ENCODE measurements around the gene GALR3.
A peak's percentile ranks its signal among the peaks of the same experiment; 100 is the strongest.

Gene GALR3

DNA sequence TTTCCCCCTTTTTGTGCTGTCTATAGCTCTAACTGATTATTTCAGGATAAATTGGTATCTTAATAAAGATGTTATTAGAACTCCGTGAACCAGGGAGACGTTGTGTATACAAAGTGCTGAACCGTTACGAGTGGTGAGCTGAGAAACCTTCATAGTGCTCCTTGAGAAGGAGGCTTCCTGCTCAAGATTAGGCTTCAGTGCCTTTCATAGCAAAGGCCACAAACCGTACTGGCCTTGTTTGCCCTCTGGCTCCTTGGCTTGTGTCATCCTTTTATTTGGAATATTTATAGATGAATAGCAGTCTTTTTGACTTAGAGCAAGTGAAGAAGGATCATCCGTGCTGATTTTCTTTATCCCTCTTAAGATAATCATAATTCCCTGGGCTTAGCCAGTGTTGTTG is 42.3 kb downstream of the GALR3 start:
- no peak overlapping the region for H3K4me3 ChIP-seq (ENCODE audit: control insufficient read depth, low read depth, low read length)
- no peak for DNase-seq (ENCODE audit: low read depth)
- TF ChIP-seq, protein P1, sequence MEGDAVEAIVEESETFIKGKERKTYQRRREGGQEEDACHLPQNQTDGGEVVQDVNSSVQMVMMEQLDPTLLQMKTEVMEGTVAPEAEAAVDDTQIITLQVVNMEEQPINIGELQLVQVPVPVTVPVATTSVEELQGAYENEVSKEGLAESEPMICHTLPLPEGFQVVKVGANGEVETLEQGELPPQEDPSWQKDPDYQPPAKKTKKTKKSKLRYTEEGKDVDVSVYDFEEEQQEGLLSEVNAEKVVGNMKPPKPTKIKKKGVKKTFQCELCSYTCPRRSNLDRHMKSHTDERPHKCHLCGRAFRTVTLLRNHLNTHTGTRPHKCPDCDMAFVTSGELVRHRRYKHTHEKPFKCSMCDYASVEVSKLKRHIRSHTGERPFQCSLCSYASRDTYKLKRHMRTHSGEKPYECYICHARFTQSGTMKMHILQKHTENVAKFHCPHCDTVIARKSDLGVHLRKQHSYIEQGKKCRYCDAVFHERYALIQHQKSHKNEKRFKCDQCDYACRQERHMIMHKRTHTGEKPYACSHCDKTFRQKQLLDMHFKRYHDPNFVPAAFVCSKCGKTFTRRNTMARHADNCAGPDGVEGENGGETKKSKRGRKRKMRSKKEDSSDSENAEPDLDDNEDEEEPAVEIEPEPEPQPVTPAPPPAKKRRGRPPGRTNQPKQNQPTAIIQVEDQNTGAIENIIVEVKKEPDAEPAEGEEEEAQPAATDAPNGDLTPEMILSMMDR (conservative IDR thresholded peaks at IDR 0.05; ENCODE audit: control insufficient read depth, insufficient read depth, low read depth, low read length): no peak

DNA sequence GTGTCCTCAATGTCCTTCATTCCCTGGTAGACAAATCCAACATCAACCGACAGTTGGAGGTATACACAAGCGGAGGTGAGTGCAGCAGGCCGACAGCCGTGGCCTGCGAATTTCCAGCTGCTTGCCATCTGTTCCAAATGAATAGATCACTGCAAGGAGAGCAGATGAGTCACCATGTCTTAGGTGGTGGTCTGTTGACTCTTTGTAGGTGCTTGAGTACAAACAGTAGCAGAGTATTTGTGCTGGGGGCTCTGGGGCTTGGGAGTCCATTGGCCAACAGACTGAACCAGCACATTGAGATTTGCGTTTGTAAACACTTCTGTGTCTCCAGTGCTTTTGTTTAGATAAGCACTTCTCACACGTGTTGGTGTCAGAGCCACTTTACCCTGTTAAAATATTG is 47.1 kb downstream of the GALR3 start:
- DNase-seq (ENCODE audit: low read depth): peak; percentile 64

More for the DNA sequence above, 47.1 kb downstream of the GALR3 start:
- H3K4me3 ChIP-seq (ENCODE audit: control insufficient read depth, low read depth, low read length): no peak overlapping the region
- TF ChIP-seq, protein P1 (conservative IDR thresholded peaks at IDR 0.05; ENCODE audit: control insufficient read depth, insufficient read depth, low read depth, low read length): no peak
